Measurements from ENCODE around the gene NOX4. TPM values are rescaled to one million over a fixed set of nuclear protein-coding genes. Genes with fewer than 3 reads are reported as not detected.
A peak's percentile ranks its signal among the peaks of the same experiment; 100 is the strongest.

Gene NOX4
- 1 to 10 TPM in 1 of 2 donors, under 1 TPM in 1; 0.62 to 1.6 TPM for total RNA-seq

- intact Hi-C loops (cut with DNase I) = no loop called here
- no peaks in the 10 kb centered on the region for H3K36me3 ChIP-seq
- TF ChIP-seq POLR2A (IDR thresholded peaks at IDR 0.05) (no peak), POLR2AphosphoS5 (IDR thresholded peaks at IDR 0.05) (no peak), CTCF (IDR thresholded peaks at IDR 0.05) (no peak)
- no peaks in the 10 kb centered on the region for H3K27me3 ChIP-seq (replicated peaks; ENCODE audit: insufficient read depth)
- H3K9me3 ChIP-seq = no peaks in the 10 kb centered on the region
- no peaks in the 10 kb centered on the region for H3K4me1 ChIP-seq (replicated peaks)
- WGBS = 2% methylated on average over 43 of the region's 51 CpGs
- peak within 1 kb of the TSS in 1 of 2 donors; percentile 35 for H3K27ac ChIP-seq
- DNase-seq (ENCODE audit: low spot score) = no peak
- H3K4me3 ChIP-seq = peak within 1 kb of the TSS; percentile 29 to 33
Measured at GRCh38 chr11:89490981-89491690, at the start of gene NOX4. Gene NOX4 (minus strand): TSS chr11:89491375. CDS start chr11:89491246, 129 bp downstream.

GRCh38 chr11:89540826-89541225 is 49.7 kb upstream of the NOX4 start:
- H3K36me3 ChIP-seq = no peaks in the 10 kb centered on the region

GRCh38 chr11:89537936-89538335 is 46.8 kb upstream of the NOX4 start:
- no peak overlapping the region for H3K4me3 ChIP-seq
- no peaks in the 10 kb centered on the region for H3K27me3 ChIP-seq (replicated peaks; ENCODE audit: insufficient read depth)
- no peak for TF ChIP-seq POLR2A (IDR thresholded peaks at IDR 0.05)
- WGBS = 88% methylated on average over 1 of the region's 1 CpG
- intact Hi-C loops (cut with DNase I) = no loop called here
- H3K36me3 ChIP-seq = no peaks in the 10 kb centered on the region
- no peak overlapping the region for H3K27ac ChIP-seq
- no peaks in the 10 kb centered on the region for H3K4me1 ChIP-seq (replicated peaks)
- no peak for DNase-seq (ENCODE audit: low spot score)
- H3K9me3 ChIP-seq = no peaks in the 10 kb centered on the region

More at GRCh38 chr11:89540826-89541225, 49.7 kb upstream of the NOX4 start:
- Histone ChIP-seq H3K4me3 (no peak overlapping the region), H3K27ac (no peak overlapping the region), H3K9me3 (no peaks in the 10 kb centered on the region), H3K27me3 (replicated peaks; ENCODE audit: insufficient read depth) (no peaks in the 10 kb centered on the region), H3K4me1 (replicated peaks) (no peaks in the 10 kb centered on the region)
- intact Hi-C loops (cut with DNase I) = no loop called here
- TF ChIP-seq POLR2AphosphoS5 (IDR thresholded peaks at IDR 0.05) (no peak), CTCF (IDR thresholded peaks at IDR 0.05) (no peak), POLR2A (IDR thresholded peaks at IDR 0.05) (no peak)
- no peak for DNase-seq (ENCODE audit: low spot score)
- 46% methylated on average over 1 of the region's 1 CpG for WGBS

DNA sequence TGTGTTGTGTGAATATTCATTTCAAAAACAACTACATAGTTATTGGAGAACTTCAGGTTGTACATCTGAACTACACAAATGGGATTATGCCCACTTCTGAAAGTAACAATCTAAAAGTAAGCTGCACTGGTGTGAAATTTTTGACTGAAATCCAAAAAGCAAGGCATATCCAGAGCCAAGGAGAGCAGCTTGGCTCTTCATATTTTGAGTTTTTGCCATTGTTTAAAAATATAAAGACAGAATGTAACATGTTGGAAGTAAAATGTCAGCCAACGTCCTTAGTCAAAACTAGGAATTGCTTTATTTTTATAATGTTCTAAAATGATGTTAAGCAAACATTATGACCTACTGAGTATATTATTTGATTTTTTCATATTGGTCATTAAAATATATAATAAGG is 45.8 kb upstream of the NOX4 start:
- Histone ChIP-seq H3K4me3 (no peak overlapping the region), H3K27me3 (replicated peaks; ENCODE audit: insufficient read depth) (no peaks in the 10 kb centered on the region), H3K36me3 (no peaks in the 10 kb centered on the region), H3K4me1 (replicated peaks) (no peaks in the 10 kb centered on the region), H3K9me3 (no peaks in the 10 kb centered on the region), H3K27ac (no peak overlapping the region)
- DNase-seq (ENCODE audit: low spot score) = no peak
- WGBS = 6% methylated on average over 1 of the region's 1 CpG
- intact Hi-C loops (cut with DNase I) = no loop called here
- TF ChIP-seq POLR2A (IDR thresholded peaks at IDR 0.05) (no peak), CTCF (IDR thresholded peaks at IDR 0.05) (no peak), POLR2AphosphoS5 (IDR thresholded peaks at IDR 0.05) (no peak)

DNA sequence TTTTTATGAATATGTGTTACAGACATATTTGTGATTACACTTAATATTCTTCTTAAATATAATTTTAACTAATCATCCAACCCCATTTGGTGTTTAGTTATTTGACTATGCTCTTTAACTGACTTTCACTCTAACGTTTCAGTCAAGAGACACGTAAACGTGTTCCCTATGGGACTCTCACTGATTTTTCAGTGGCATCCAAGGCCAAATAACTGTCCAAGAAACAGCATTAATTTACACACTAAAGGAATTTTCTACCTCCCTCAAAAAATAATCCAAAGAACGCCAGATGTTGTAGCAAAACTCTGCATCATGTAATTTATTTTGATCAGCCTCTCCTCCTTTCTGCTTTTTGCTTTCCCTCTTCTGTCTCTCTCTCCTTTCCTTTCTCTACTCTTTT is 44.0 kb upstream of the NOX4 start:
- Histone ChIP-seq H3K36me3 (no peaks in the 10 kb centered on the region), H3K9me3 (no peaks in the 10 kb centered on the region), H3K4me3 (no peak overlapping the region), H3K27me3 (replicated peaks; ENCODE audit: insufficient read depth) (no peaks in the 10 kb centered on the region), H3K4me1 (replicated peaks) (no peaks in the 10 kb centered on the region), H3K27ac (no peak overlapping the region)
- 73% methylated on average over 4 of the region's 4 CpGs for WGBS
- TF ChIP-seq CTCF (IDR thresholded peaks at IDR 0.05) (no peak), POLR2AphosphoS5 (IDR thresholded peaks at IDR 0.05) (no peak), POLR2A (IDR thresholded peaks at IDR 0.05) (no peak)
- intact Hi-C loops (cut with DNase I) = no loop called here
- DNase-seq (ENCODE audit: low spot score) = no peak
